Midbrain (tissue), 1 donor: Measurements from ENCODE around the gene ENDOG.
"Not testable (repeated sequence)": the region's sequence is repeated elsewhere in the genome, so short reads cannot be mapped to it uniquely, and the experiment has no call there.

Experiments used
- DNase-seq: peaks from one replicate; lab custom pipeline; 2025; lab: John Stamatoyannopoulos, UW

Gene ENDOG

DNA sequence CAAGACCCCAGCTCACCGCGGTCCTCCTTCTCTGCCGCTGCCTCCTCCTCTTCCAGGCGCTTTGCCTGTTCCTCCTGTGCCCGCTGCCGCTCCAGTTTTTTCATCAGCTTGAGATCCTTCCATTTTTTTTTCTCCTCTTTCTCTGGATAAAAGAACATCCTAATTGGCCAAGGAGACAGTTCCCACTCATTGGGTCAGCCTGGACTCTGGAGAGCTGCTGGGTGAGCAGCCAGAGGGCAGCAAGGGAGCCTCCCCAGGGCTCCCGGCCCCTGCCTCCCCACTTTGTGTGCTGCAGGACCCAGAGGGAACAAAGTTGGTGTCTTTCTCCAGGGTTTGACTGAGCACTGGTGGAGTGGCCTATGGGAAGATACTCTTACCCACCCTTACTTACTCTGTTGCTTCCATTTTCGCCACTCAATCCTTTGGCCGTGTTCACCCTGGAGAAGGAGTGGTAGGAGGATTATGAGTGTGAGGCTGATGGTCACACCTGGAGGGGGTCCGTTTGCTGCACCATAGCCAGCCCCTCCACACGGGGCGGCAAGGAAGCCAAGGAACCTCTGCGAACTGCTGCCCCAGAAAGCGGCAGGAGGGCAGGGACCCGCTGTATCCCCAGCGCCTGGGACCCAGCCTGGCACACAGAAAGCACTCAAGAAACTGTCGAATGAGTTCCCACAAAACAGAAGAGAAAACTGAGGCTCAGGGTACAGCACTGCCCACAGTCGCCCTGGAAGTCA, 10.6 kb downstream of the ENDOG start:
- DNase-seq: no peak

DNA sequence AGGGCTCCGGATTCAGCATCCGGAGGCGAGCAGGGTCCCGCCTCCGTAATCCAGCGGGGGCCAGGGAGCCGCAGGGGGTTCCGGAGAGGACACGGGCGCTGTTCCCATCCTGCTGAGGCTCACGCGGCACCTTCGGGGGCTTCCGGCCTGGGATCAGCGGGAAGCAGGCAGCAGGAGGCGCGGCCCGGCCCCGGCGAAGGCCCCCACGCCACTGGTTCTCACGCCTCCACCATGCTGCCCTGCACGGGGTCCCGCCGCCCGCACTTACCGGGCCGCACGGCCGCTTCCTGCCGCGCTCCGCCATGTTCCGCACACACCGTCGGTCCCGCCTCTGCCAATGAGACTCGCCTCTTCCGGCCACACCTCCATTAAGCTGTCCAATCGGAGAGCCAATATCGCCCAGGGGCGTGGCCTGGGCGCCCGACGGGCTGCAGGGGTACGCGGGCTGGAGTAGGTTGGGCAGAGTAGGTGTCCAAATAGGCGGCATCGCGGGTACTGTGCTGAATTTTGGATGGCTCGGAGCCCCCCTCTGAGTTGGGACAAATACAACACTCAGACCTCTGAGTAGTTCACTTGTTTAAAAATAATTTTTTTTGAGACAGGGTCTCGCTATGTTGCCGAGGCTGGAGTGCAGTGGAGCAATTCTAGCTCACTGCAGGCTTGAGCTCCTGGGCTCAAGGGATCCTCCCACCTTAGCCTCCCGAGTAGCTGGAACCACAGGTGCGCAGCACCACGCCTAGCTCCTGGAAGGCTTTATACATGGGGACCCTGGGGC, 11.4 kb downstream of the ENDOG start, which contains the start of gene SPOUT1:
TSS of gene SPOUT1 (minus strand) at position 318 of the 775 bp plus-strand sequence. CDS start at position 304, 14 bp downstream.
- peak; percentile 96 for DNase-seq

DNA sequence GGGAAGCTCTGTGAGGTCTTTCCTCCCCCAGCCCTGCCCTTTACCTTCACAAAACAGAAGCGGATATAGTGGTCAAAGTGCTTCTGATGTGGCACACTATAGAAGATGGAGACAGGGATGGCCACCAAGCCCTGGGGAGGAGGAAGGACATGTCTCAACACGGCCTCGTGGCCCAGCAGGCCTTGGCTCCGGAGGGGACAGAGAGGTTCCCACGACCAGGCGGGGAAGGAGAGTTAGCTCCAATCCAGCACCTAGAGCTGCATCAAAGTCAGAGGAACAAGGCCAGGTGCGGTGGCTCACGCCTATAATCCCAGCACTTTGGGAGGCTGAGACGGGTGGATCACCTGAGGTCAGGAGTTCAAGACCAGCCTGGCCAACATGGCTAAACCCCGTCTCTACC, 15.4 kb downstream of the ENDOG start:
- DNase-seq: no peak

DNA sequence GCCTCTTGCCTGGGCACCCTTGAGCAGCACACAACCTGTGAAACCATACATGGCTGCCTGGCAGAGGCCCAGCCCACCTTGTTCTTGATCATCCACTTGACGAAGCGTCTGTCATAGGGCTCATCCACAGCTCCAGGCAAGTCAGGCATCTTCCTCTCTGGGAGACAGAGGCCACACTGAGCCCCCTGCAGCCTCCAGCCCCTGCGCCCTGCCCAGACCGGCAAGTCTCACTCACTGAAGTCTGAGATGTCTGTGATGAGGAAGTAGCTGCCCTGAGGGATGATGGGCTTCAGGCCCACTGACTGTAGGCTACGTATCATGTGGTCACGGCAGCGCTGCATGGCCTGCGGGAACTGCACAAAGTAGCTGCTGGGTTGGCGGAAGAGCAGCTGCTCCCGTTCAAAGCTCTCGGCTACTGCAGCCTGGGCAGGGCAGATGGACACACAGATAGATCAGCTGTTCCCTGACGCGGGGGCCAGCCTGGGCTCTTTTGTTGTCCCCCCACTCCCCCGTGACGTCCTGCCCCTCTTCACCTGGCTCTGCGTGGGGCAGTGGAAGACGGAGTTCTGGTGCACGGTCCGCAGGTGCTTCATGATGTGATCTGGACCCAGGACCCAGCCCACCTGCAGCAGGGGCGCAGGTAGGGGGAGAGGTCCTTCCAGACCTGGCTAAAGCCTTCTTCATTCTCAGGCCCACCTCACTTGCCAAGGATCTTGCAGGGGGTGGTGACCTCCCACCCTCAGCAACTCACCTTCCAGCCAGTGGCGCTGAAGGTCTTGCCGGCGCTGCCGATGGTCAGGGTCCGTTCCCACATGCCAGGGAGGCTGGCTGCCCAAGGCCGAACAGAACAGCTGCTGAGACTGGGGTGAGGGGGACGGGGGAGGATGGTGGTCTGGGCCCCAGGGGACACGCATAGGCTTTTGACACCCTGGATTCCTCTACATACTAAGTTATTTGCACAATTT, 17.2 kb downstream of the ENDOG start:
- no peak for DNase-seq

DNA sequence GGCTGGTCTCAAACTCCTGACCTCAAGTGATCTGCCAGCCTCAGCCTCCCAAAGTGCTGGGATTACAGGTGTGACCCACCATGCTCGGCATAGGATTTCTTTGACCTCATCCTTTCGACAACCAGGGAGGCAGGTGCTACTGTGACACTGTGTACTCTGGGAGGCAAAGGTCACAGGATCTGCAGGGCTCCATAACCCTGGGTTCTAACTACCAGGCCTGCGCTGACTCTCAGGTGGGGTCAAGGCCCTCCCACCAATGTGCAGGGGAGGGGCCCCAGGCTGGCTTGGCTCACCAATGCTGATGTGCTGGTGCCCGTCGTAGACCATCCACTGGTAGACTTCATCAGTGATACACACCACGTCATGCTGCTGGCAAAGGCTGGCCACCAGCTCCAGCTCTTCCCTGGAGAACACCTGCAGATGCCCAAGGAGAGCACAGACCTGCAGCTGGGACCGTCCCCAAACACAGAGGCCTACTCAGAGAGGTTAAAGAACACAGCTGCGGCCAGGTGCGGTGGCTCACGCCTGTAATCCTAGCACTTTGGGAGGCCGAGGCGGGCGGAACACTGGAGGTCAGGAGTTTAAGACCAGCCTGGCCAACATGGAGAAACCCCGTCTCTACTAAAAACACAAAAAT, 18.3 kb downstream of the ENDOG start:
- DNase-seq: no peak

DNA sequence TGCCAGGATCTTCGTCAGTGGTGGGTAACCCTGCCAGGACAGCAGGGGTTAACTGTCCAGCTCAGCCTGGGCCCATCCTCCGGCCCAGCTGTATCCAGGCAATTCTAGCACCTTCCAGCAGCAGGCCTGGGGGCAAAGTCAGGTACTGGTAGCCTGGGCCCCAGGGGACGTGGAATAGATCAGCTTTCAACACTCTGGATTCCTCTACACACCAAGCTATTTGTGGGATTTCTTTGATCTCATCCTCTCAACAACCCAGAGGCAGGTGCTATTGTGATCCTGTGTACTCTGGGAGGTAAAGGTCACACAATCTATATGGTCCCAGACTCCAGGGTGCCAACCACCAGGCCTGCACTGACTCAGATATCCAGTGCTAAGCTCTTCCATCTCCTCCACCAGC, 20.0 kb downstream of the ENDOG start:
- DNase-seq: no peak

DNA sequence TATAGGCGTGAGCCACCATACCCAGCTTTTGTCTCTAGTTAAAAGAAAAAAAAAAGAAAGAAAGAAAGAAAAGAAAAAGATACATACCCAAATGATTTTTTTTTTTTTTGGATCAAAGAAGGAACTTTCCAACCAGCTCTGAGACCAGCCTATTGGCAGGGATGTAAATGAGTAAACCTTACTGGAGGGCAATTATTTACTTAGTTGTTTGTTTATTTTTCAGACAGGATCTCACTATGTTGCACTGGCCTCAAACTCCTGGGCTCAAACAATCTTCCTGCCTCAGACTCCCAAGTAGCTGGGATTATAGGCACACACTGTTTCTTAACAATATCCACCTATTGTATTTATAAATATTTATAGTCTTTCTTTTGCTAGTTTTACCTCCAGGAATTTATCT, 22.2 kb downstream of the ENDOG start:
- DNase-seq: no peak

DNA sequence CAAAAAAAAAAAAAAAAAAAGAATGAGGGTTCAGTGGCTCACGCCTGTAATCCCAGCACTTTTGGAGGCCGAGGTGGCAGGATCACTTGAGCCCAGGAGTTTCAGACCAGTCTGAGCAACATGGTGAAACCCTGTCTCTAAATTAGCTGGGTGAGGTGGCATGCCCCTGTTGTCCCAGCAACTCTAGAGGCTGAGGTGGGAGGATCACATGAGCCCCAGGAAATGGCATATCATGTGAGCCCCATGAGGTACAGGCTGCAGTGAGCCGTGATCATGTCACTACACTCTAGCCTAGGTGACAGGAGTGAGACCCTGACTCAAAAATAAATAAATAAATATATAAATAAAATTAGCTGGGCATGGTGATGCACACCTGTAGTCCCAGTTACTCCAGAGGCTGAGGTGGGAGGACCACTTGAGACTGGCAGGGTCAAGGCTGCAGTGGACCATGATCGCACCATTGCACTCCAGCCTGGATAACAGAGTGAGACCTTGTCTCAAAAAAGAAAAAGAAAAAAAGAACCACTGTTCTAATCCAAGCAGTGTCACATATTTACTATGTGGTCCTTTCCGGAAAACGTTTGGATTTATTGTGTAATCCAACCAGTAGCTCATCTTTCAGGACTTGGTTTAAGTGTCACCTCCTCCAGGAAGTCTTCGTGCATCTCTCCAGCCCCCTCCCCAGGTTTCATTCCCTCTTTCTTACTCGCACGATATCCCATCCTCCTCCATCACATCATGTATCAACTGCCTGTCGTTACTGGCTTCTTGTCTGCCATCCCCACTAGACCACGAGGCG, 23.6 kb downstream of the ENDOG start:
- DNase-seq: no peak

DNA sequence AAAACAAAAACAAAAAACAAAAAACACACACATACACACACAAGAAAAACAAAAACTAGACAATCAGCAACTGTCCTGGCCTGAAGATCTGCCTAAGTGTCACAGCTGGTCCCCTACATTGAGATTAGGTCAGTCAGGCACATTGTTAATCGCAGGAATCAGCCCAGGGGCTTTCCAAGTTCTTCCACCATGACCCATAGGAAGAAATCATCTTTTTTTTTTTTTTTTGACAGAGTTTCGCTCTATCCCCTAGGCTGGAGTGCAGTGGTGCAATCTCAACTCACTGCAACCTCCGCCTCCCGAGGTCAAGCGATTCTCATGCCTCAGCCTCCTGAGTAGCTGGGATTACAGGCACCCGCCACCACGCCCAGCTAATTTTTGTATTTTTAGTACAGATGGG, 24.9 kb downstream of the ENDOG start:
- DNase-seq: not testable (repeated sequence)

DNA sequence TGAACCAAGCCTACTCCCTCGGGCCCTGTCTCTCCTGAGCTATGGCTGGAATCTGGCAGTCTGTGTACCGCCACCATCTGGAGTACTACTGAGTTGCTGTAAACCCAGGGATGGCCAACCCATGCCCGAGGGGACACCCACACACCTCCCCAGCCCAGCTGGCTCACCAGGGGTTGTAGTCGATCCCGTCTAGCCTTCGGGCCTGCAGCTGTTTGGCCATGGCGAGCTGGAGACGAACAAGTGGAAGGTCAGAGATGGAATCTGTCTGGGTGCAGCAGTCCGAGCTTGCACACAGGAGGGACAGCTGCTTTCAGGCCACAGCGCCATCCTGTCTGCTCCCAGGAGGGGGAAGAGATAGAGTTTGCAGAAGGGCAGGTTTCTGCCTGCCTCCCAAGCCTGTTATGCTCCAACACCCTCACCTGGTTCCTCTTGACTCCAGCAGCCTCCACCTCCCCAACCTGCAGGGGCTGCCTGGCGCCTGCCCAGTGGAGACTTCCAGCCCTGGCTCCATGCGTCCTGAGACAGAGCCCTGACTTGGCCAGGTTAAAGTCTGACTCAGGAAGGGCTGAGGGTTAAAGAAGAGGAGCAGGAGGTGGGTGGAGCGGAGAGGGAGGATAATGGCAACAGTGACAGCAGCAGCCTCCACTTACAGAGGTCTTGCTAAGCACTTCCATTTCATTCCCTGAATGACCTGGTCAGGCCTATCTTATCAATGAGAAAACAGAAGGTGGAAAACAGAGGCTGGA, 27.1 kb downstream of the ENDOG start:
- no peak for DNase-seq

DNA sequence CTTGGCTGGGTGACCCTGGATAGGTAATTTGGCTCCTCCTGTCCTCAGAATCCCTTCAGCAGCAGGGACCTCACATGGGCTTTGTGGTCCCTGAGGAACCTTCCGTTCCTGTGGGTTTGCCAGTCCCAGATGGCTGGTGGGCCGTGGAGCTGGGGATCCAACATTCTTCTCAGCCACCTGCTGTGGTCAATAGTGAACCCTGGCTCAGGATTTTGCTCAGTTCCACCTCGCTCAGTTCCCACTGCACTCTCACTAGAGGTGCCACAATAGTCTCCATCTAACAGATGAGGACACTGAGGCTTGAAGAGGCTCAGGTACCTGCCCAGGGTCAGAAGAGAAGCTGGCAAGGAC, 28.4 kb downstream of the ENDOG start:
- no peak for DNase-seq

DNA sequence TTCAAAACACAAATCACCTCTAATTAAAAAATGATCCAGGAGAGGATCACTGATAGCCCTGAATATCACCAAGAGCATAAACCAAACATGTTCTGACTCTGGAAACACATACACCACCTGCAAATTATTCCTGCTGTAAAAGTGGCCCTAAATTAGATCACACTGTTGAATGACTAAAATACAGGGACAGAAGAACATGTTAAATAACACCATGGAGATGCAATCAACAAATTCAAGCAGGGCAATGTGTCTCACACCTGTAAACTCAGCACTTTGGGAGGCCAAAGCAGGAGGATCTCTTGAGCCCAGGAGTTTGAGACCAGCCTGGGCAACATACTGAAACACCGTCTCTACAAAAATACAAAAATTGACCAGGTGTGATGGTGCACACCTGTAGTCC, 29.5 kb downstream of the ENDOG start:
- no peak for DNase-seq

DNA sequence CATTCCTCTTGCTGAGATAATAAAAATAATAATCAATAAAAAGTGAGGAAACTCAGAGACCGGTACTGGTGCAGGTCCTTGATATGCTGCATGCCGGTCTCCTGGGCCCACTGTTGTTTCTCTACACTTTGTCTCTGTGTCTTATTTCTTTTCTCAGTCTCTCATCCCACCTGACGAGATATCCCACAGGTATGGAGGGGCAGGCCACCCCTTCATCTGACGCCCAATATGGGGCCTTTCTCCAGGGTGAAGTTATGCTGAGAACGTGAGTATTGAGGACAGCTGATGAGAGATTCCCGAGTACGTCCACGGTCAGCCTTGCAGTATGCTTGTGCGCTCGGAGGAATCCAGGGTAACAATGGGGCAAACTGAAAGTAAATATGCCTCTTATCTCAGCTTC, 32.7 kb downstream of the ENDOG start:
- not testable (repeated sequence) for DNase-seq

DNA sequence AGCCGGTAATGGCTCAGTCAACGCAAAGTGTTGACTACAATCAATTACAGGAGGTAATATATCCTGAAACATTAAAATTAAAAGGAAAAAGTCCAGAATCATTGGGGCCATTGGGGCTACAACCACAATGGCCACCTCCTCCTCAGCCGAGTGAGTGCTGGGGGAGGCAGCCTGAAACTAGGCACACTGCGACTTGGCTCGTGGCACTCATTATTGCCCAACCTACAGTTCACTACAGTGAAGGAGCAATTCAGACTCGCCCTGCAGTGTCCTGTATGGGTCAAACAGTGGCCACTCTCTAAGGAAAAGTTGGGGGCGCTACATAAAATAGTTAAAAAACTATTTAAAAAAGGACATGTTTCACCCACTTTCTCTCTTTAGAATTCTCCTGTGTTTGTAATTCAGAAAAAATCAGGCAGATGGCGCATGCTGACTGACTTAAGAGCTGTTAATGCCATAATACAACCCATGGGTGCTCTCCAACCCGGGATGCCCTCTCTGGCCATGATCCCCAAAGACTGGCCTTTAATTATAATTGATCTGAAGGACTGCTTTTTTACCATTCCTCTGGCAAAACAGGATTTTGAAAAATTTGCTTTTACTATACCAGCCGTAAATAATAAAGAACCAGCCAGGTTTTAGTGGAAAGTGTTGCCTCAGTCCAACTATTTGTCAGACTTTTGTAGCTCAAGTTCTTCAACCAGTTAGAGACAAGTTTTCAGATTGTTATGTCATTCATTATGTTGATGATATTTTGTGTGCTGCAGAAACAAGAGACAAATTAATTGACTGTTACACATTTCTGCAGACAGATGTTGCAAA, 33.7 kb downstream of the ENDOG start:
- peak; percentile 46 for DNase-seq

DNA sequence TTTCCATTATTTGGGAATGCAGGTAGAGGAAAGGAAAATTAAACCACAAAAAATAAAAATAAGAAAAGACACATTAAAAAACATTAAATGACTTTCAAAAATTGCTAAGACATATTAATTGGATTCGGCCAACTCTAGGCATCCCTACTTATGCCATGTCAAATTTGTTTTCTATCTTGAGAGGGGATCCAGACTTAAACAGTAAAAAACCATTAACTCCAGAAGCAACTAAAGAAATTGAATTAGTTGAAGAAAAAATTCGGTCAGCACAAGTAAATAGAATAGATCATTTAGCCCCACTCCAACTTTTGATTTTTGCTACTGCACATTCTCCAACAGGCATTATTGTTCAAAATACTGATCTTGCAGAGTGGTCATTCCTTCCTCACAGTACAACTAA, 34.3 kb downstream of the ENDOG start:
- DNase-seq: not testable (repeated sequence)

DNA sequence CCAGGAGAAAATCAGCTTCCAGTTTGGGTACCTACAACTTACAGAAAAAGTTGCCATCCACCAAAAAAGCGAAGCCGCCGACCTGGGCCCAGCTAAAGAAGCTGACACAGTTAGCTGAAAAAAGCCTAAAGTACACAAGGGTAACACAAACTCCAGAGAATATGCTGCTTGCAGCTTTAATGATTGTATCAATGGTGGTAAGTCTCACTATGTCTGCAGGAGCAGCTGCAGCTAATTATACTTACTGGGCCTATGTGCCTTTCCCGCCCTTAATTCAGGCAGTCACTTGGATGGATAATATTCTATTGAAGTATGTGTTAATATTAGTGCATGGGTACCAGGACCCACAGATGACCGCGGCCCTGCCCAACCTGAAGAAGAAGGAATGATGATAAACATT, 36.2 kb downstream of the ENDOG start:
- DNase-seq: not testable (repeated sequence)

DNA sequence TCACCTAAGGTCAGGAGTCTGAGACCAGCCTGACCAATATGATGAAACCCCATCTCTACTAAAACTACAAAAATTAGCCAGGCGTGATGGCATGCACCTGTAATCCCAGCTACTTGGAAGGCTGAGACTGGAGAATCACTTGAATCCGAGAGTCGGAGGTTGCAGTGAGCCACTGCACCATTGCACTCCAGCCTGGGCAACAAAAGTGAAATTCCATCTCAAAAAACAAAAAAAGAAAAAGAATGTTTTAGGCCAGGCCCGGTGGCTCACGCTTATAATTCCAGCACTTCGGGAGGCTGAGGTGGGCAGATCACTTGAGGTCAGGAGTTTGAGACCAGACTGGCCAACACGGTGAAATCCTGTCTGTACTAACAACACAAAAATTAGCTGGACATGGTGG, 40.2 kb downstream of the ENDOG start:
- not testable (repeated sequence) for DNase-seq

DNA sequence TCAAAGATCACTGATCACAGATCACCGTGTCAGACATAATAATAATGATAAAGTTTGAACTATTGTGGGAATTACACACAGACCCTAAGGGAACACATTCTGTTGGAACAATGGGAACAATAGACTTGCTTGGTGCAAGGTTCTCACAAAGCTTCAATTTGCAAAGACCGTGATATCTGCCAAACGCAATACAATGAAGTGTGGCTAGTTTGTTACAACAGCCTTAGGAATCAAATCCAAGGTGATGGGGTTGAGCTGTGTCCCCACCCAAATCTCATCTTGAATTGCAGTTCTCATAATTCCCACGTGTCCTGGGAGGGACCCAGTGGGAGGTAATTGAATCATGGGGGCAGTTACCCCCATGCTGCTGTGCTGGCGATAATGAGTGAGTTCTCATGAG, 42.6 kb downstream of the ENDOG start:
- no peak for DNase-seq

DNA sequence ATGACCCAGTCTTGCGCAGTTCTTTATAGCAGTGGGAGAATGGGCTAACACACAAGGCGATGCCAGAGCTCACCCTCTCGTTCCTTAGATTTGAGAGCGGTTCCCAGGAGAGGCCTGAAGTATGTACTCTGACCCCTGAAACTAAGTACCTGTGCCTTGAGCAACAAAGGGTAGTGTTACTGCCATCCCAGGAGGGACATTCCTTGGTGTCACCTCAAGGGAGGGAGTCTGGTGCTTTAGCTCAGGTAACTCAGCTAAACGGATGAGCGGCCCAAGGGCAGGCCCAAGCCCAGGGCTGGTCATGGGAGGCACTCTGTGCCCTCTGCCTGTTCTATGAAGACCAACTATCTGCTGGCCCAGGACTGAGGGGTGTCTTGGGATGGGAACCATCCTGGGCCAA, 43.2 kb downstream of the ENDOG start:
- no peak for DNase-seq
